IMR-90 (cell line): ENCODE results near the gene ABR. TPM values are rescaled to one million over a fixed set of nuclear protein-coding genes. Genes with fewer than 3 reads are reported as not detected.
A peak's percentile ranks its signal among the peaks of the same experiment; 100 is the strongest.

Experiments
- ATAC-seq: fragments of 200-7000 bp; cut with Tn5 transposase; 2 replicates; pipeline ENCODE4 v1.9.1; 2020; ENCODE audit warnings: low read depth, mild to moderate bottlenecking, moderate library complexity
- BruUV-seq: library from RNA; stranded (reverse); fragments of 400-500 nt; replicated peaks from 2 replicates; lab custom pipeline; 2021; lab: Mats Ljungman, UMichigan
- CTCF ChIA-PET: fragments of 300-600 bp; formaldehyde crosslinking; extraction: SDS; loops from one replicate; lab custom pipeline; 2021; ENCODE audit warnings: antibody characterized with exemption; lab: Yijun Ruan, JAX
- POLR2A ChIA-PET: fragments of 300-600 bp; sonication (Branson Sonifier 250); formaldehyde crosslinking; loops from one replicate; lab custom pipeline; 2022; ENCODE audit warnings: antibody characterized with exemption; ENCODE audit not compliant: unreplicated experiment; lab: Charles Lee
- DNase-seq: peaks from one replicate; pipeline ENCODE4 v3.0.0; 2013
- H2AFZ ChIP-seq: replicated peaks from 2 replicates; pipeline ENCODE3; 2013; ENCODE audit warnings: low read length, mild to moderate bottlenecking; ENCODE audit not compliant: poor library complexity
- H2AK5ac ChIP-seq: 2 replicates; pipeline ENCODE4 v1.6.1; 2013; ENCODE audit warnings: low read depth, low read length, inconsistent platforms
- H2AK9ac ChIP-seq: replicated peaks from 2 replicates; pipeline ENCODE3; 2013; ENCODE audit warnings: mild to moderate bottlenecking, low read depth, low read length, moderate library complexity; ENCODE audit not compliant: poor library complexity
- H2BK120ac ChIP-seq: 2 replicates; pipeline ENCODE4 v1.6.1; 2013; ENCODE audit warnings: low read depth, low read length, inconsistent platforms
- H2BK15ac ChIP-seq: 3 replicates; pipeline ENCODE4 v1.6.1; 2013; ENCODE audit warnings: low read depth, low read length, inconsistent platforms
- H2BK20ac ChIP-seq: 2 replicates; pipeline ENCODE4 v1.6.1; 2013; ENCODE audit warnings: low read depth, mild to moderate bottlenecking, inconsistent platforms, low read length, moderate library complexity
- H2BK5ac ChIP-seq: 2 replicates; pipeline ENCODE4 v1.6.1; 2013; ENCODE audit warnings: mild to moderate bottlenecking, low read depth, low read length, inconsistent platforms; ENCODE audit not compliant: poor library complexity, severe bottlenecking
- H3K14ac ChIP-seq: replicated peaks from 2 replicates; pipeline ENCODE4 v1.6.1; 2013; ENCODE audit warnings: low read depth, low read length, inconsistent platforms
- H3K18ac ChIP-seq: 2 replicates; pipeline ENCODE4 v1.6.1; 2013; ENCODE audit warnings: low read depth, low read length, control low read depth
- H3K23ac ChIP-seq: 2 replicates; pipeline ENCODE4 v1.6.1; 2013; ENCODE audit warnings: low read depth, low read length, inconsistent platforms
- H3K27ac ChIP-seq: 2 replicates; pipeline ENCODE4 v1.5.1; 2013; ENCODE audit warnings: mild to moderate bottlenecking, control low read depth, low read length; ENCODE audit not compliant: insufficient read depth
- H3K27me3 ChIP-seq: 2 replicates; pipeline ENCODE4 v1.6.1; 2013; ENCODE audit warnings: low read length; ENCODE audit not compliant: control insufficient read depth, insufficient read depth
- H3K36me3 ChIP-seq: 2 replicates; pipeline ENCODE4 v1.6.1; 2013; ENCODE audit warnings: low read length, mixed read lengths; ENCODE audit not compliant: control insufficient read depth, insufficient read depth
- H3K4ac ChIP-seq: 2 replicates; pipeline ENCODE4 v1.6.1; 2013; ENCODE audit warnings: low read depth, low read length, inconsistent platforms
- H3K4me1 ChIP-seq: 2 replicates; pipeline ENCODE4 v1.6.1; 2013; ENCODE audit warnings: low read length, mixed read lengths; ENCODE audit not compliant: control insufficient read depth, insufficient read depth
- H3K4me2 ChIP-seq: 2 replicates; pipeline ENCODE4 v1.6.1; 2013; ENCODE audit warnings: low read depth, mild to moderate bottlenecking, control low read depth, low read length, moderate library complexity
- H3K4me3 ChIP-seq: 2 replicates; pipeline ENCODE4 v1.5.1; 2013; ENCODE audit warnings: low read depth, mild to moderate bottlenecking, control low read depth, low read length, moderate library complexity; ENCODE audit not compliant: insufficient read depth
- H3K56ac ChIP-seq: 2 replicates; pipeline ENCODE4 v1.6.1; 2013; ENCODE audit warnings: low read length, inconsistent platforms; ENCODE audit not compliant: insufficient read depth; ENCODE audit errors: extremely low read depth
- H3K79me1 ChIP-seq, 2 experiments: 2 replicates each; pipeline ENCODE4 v1.6.1; 2013; ENCODE audit warnings: low read length in 2 of 2, inconsistent platforms in 1 of 2, low read depth in 1 of 2
- H3K9ac ChIP-seq: 2 replicates; pipeline ENCODE4 v1.6.1; 2013; ENCODE audit warnings: low read depth, low read length, control low read depth
- H3K9me1 ChIP-seq: 2 replicates; pipeline ENCODE4 v1.6.1; 2013; ENCODE audit warnings: low read length, inconsistent platforms; ENCODE audit not compliant: insufficient read depth
- H3K9me3 ChIP-seq: 2 replicates; pipeline ENCODE4 v1.6.1; 2013; ENCODE audit warnings: low read length; ENCODE audit not compliant: control insufficient read depth, insufficient read depth
- H4K20me1 ChIP-seq: 2 replicates; pipeline ENCODE4 v1.6.1; 2013; ENCODE audit warnings: low read length, inconsistent platforms; ENCODE audit not compliant: insufficient read depth
- H4K5ac ChIP-seq: 2 replicates; pipeline ENCODE4 v1.6.1; 2013; ENCODE audit warnings: mild to moderate bottlenecking, low read depth, low read length, control low read depth
- H4K8ac ChIP-seq, 2 experiments: 2 replicates each; pipeline ENCODE4 v1.6.1; 2013; ENCODE audit warnings: low read depth in 2 of 2, low read length in 2 of 2, control low read depth in 1 of 2, inconsistent platforms in 1 of 2
- H4K91ac ChIP-seq: 2 replicates; pipeline ENCODE4 v1.6.1; 2013; ENCODE audit warnings: low read depth, low read length, inconsistent platforms; ENCODE audit not compliant: insufficient read depth
- BHLHE40 ChIP-seq: fragments of 150-350 bp; IDR thresholded peaks from 2 replicates; pipeline ENCODE4 v1.6.1; 2016; ENCODE audit warnings: mild to moderate bottlenecking, low read depth, low read length
- CEBPB ChIP-seq: IDR thresholded peaks from 2 replicates; pipeline ENCODE4 v1.6.1; 2012; ENCODE audit warnings: low read depth, low read length, improper control_type of control experiment
- CHD1 ChIP-seq: IDR thresholded peaks from 2 replicates; pipeline ENCODE4 v1.6.1; 2012; ENCODE audit warnings: low read depth, low read length, improper control_type of control experiment
- CTCF ChIP-seq: conservative IDR thresholded peaks from 2 replicates; pipeline ENCODE4 v1.5.1; 2012; ENCODE audit warnings: mild to moderate bottlenecking, low read depth, low read length, improper control_type of control experiment
- ELK1 ChIP-seq: fragments of 150-350 bp; IDR thresholded peaks from 2 replicates; pipeline ENCODE4 v1.6.1; 2016; ENCODE audit warnings: low read depth, mild to moderate bottlenecking, low read length, moderate library complexity, borderline replicate concordance
- FOS ChIP-seq: fragments of 150-350 bp; IDR thresholded peaks from 2 replicates; pipeline ENCODE4 v1.6.1; 2016; ENCODE audit warnings: low read depth, low read length
- MAFK ChIP-seq: IDR thresholded peaks from 2 replicates; pipeline ENCODE4 v1.6.1; 2012; ENCODE audit warnings: low read depth, low read length, improper control_type of control experiment
- MXI1 ChIP-seq: IDR thresholded peaks from 2 replicates; pipeline ENCODE4 v1.6.1; 2012; ENCODE audit warnings: low read depth, mild to moderate bottlenecking, low read length, moderate library complexity, borderline replicate concordance
- NFE2L2 ChIP-seq: fragments of 150-350 bp; IDR thresholded peaks from 2 replicates; pipeline ENCODE4 v1.6.1; 2016; ENCODE audit warnings: low read depth, mild to moderate bottlenecking, low read length
- POLR2A ChIP-seq: IDR thresholded peaks from 2 replicates; pipeline ENCODE4 v1.6.1; 2012; ENCODE audit warnings: mild to moderate bottlenecking, low read depth, low read length
- RAD21 ChIP-seq: IDR thresholded peaks from 2 replicates; pipeline ENCODE4 v1.6.1; 2012; ENCODE audit warnings: low read length, improper control_type of control experiment
- RCOR1 ChIP-seq: IDR thresholded peaks from 2 replicates; pipeline ENCODE4 v1.6.1; 2012; ENCODE audit warnings: mild to moderate bottlenecking, low read length, improper control_type of control experiment; ENCODE audit not compliant: insufficient replicate concordance
- RFX5 ChIP-seq: IDR thresholded peaks from 2 replicates; pipeline ENCODE4 v1.8.0; 2012; ENCODE audit warnings: low read depth, mild to moderate bottlenecking, low read length, moderate library complexity
- SMC3 ChIP-seq: fragments of 150-350 bp; IDR thresholded peaks from 2 replicates; pipeline ENCODE4 v1.6.1; 2016; ENCODE audit warnings: low read depth, mild to moderate bottlenecking, antibody characterized with exemption, low read length, moderate library complexity
- USF2 ChIP-seq: fragments of 150-350 bp; IDR thresholded peaks from 2 replicates; pipeline ENCODE4 v1.6.1; 2017; ENCODE audit warnings: mild to moderate bottlenecking, antibody characterized with exemption, low read length, low read depth
- WGBS, 2 experiments: methylation state at CpG; one replicate each; pipeline versions ENCODE4 v1.1.5 to v1.1.7; 2013; ENCODE audit warnings: missing lambda C conversion rate in 2 of 2; ENCODE audit not compliant: insufficient read length in 1 of 2; ENCODE audit errors: extremely low coverage in 2 of 2; 5-methylcytosine and 5-hydroxymethylcytosine counted together
- dilution Hi-C: fragments of 300-500 bp; cut with HindIII; formaldehyde crosslinking; loops from one replicate; pipeline ENCODE4 v1.14.3; 2018; ENCODE audit warnings: low sequenced_read_pairs; ENCODE audit not compliant: unreplicated experiment
- in situ Hi-C: fragments of 300-500 bp; cut with MboI; formaldehyde crosslinking; loops from 3 replicates; pipeline ENCODE4 v1.14.3; 2019; ENCODE audit warnings: low sequenced_read_pairs, inconsistent platforms, mixed read lengths
- intact Hi-C: fragments of 100-400 bp; cut with micrococcal nuclease; formaldehyde crosslinking; loops from 2 replicates; pipeline ENCODE4 v1.10.0; 2022
- polyA plus RNA-seq, 3 experiments: library from polyadenylated mRNA; depleted of rRNA; stranded (reverse); fragments of >200 nt; gene quantifications; 2 replicates each; pipeline ENCODE4 v1.2.3, GENCODE V29; 2012; ENCODE audit warnings: low replicate concordance in 1 of 3
- total RNA-seq: library from RNA; depleted of rRNA; stranded (reverse); fragments of >200 nt; gene quantifications from 2 replicates; pipeline ENCODE4 v1.2.3, GENCODE V29; 2012

The ABR gene
- total and polyA plus RNA-seq, 2 of the 4 experiments (the other 2 are of a cell fraction), result 28.3 to 79.7 TPM

GRCh38 chr17:1058423-1059130 is 121.2 kb downstream of the ABR start:
- TF ChIP-seq CEBPB (no peak), MAFK (no peak), NFE2L2 (no peak), BHLHE40 (no peak), RAD21 (peak; percentile 58), MXI1 (no peak), CTCF (peak; percentile 49), POLR2A (no peak), SMC3 (no peak), CHD1 (no peak), RFX5 (no peak), RCOR1 (peak; percentile 37), USF2 (no peak), ELK1 (no peak), FOS (no peak)
- no peak overlapping the region for H4K8ac ChIP-seq
- peaks cover 53% of the 10 kb centered on the region for H3K36me3 ChIP-seq
- no peak overlapping the region for H2BK120ac ChIP-seq
- in situ Hi-C loops, result no loop called here
- peaks cover 4% of the 10 kb centered on the region; the same call in 1 of the 2 replicates for H3K4me1 ChIP-seq
- peaks cover 7% of the 10 kb centered on the region; the same call in 1 of the 2 replicates for H3K9me1 ChIP-seq
- H3K4ac ChIP-seq, result no peak overlapping the region
- H3K9me3 ChIP-seq, result no peaks in the 10 kb centered on the region
- H2AK9ac ChIP-seq, result peak overlapping the region; percentile 61
- H3K4me3 ChIP-seq, result no peak overlapping the region
- BruUV-seq, result no TSS peak
- intact Hi-C loops, result no loop called here
- no peak overlapping the region for H4K5ac ChIP-seq
- no peak overlapping the region for H3K14ac ChIP-seq
- dilution Hi-C loops, result no loop called here
- POLR2A ChIA-PET, result no interaction called here
- peak; percentile 35 for DNase-seq
- H4K20me1 ChIP-seq, result peaks cover 39% of the 10 kb centered on the region
- H3K56ac ChIP-seq, result no peak overlapping the region
- no peak overlapping the region for H3K27ac ChIP-seq
- peak overlapping the region; percentile 23 for H2AFZ ChIP-seq
- no peak overlapping the region for H2BK20ac ChIP-seq
- no peak overlapping the region for H3K23ac ChIP-seq
- WGBS, 2 experiments, result 100% methylated on average over 2 of the region's 18 CpGs; no CpG with 5 or more reads in 1 of the 2 experiments
- H3K79me1 ChIP-seq, result peaks cover 0 to 12% of the 10 kb centered on the region in 2 experiments; a peak in 2 of 4 replicates
- H2BK15ac ChIP-seq, result no peak overlapping the region
- H2AK5ac ChIP-seq, result peak overlapping the region; percentile 43; the same call in 1 of the 2 replicates
- CTCF ChIA-PET, result no interaction called here
- H3K4me2 ChIP-seq, result no peak overlapping the region
- no peak overlapping the region for H3K18ac ChIP-seq
- no peak for ATAC-seq
- no peak overlapping the region for H2BK5ac ChIP-seq
- H4K91ac ChIP-seq, result no peak overlapping the region
- no peaks in the 10 kb centered on the region for H3K27me3 ChIP-seq
- no peak overlapping the region for H3K9ac ChIP-seq
